Measurements from ENCODE around the gene ACTL8. TPM values are rescaled to one million over a fixed set of nuclear protein-coding genes. Genes with fewer than 3 reads are reported as not detected.

ACTL8 gene
- total and polyA plus RNA-seq, 5 donors: not detected

DNA sequence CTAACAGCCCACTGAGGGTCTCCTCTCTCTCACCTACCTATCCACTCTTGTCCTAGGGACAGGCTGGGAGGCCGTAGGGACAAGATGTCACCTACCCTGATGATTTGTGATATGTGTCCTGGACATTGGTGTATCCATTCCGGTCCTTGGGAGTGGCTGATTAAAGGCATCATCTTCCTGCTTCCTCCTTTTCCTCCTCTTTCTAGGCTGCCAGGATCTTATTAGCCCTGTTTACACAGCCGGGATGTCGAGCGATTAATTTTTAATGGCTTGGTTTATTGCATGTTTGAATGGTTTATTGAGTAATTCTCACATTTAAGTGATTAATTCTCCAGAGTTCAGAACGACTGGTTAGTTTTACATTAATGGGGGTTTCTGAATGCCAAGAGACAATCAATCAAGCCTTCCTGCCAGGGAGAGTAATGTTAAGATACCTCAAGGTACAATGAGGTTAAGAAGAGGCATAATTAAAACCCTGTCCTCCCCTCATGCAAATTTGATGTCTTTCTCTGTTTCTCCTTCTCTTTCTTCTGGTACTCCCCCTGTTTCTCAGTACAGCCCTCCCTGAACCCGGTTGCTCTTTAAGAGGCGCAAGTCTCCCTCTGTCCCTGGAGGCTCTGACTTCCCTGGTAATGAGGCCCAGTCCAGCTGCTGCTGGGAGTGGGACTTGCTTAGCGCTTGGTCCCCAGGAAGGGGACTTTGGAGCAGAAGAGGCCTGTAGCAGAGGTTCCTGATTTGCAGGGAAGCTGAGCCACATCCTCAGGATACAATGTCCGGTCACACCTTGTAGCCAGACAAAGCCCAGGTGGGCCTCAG is 50.9 kb downstream of the ACTL8 start:
- intact Hi-C loops (cut with DNase I): no loop called here
- H3K27ac ChIP-seq (ENCODE audit: low read length): no peak overlapping the region
- no peak overlapping the region for H3K4me3 ChIP-seq (ENCODE audit: low read length)
- no peak for ATAC-seq
- H3K27me3 ChIP-seq (ENCODE audit: control insufficient read depth, insufficient read depth): no peaks in the 10 kb centered on the region
- DNase-seq: no peak
- no peaks in the 10 kb centered on the region for H3K4me1 ChIP-seq (ENCODE audit: control insufficient read depth, insufficient read depth, low read length)
- no peaks in the 10 kb centered on the region for H3K9me3 ChIP-seq (ENCODE audit: control insufficient read depth, low read length)
- 74% methylated on average over 10 of the region's 10 CpGs for WGBS

DNA sequence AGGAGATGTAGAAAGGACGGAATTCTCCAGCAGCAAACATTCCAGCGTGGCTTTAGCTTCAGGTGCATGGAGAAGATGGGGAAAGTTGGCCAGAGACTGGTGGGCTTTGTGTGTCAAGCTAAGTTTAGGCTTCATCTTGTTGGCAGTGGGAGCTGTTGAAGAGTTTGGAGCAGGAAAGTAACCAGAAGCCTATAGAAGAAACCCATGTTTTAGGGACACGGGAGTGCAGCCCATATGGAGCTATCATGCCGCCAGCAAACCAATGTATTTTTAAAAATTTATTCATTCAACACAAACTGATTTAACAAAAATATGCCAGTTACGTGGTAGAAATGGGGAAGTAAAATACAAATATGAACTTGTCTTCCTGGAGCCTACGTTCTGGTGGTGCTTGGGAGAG is 53.7 kb downstream of the ACTL8 start:
- no peaks in the 10 kb centered on the region for H3K27me3 ChIP-seq (ENCODE audit: control insufficient read depth, insufficient read depth)
- intact Hi-C loops (cut with DNase I): no loop called here
- no peaks in the 10 kb centered on the region for H3K9me3 ChIP-seq (ENCODE audit: control insufficient read depth, low read length)
- no peak overlapping the region for H3K4me3 ChIP-seq (ENCODE audit: low read length)
- H3K4me1 ChIP-seq (ENCODE audit: control insufficient read depth, insufficient read depth, low read length): no peaks in the 10 kb centered on the region
- no peak for DNase-seq
- ATAC-seq: no peak
- WGBS: 79% methylated on average over 6 of the region's 6 CpGs
- H3K27ac ChIP-seq (ENCODE audit: low read length): no peak overlapping the region

GRCh38 chr1:17810668-17811067 is 55.5 kb downstream of the ACTL8 start:
- no peak overlapping the region for H3K4me3 ChIP-seq (ENCODE audit: low read length)
- ATAC-seq: no peak
- no peak for DNase-seq
- WGBS: over 99% methylated on average over 2 of the region's 2 CpGs
- no peaks in the 10 kb centered on the region for H3K4me1 ChIP-seq (ENCODE audit: control insufficient read depth, insufficient read depth, low read length)
- intact Hi-C loops (cut with DNase I): no loop called here
- no peaks in the 10 kb centered on the region for H3K9me3 ChIP-seq (ENCODE audit: control insufficient read depth, low read length)
- no peak overlapping the region for H3K27ac ChIP-seq (ENCODE audit: low read length)
- H3K27me3 ChIP-seq (ENCODE audit: control insufficient read depth, insufficient read depth): no peaks in the 10 kb centered on the region

GRCh38 chr1:17816511-17816910 is 61.4 kb downstream of the ACTL8 start:
- no peak for ATAC-seq
- no peaks in the 10 kb centered on the region for H3K27me3 ChIP-seq (ENCODE audit: control insufficient read depth, insufficient read depth)
- intact Hi-C loops (cut with DNase I): no loop called here
- H3K27ac ChIP-seq (ENCODE audit: low read length): no peak overlapping the region
- no peaks in the 10 kb centered on the region for H3K4me1 ChIP-seq (ENCODE audit: control insufficient read depth, insufficient read depth, low read length)
- WGBS: 91% methylated on average over 4 of the region's 4 CpGs
- no peaks in the 10 kb centered on the region for H3K9me3 ChIP-seq (ENCODE audit: control insufficient read depth, low read length)
- no peak overlapping the region for H3K4me3 ChIP-seq (ENCODE audit: low read length)
- DNase-seq: no peak

DNA sequence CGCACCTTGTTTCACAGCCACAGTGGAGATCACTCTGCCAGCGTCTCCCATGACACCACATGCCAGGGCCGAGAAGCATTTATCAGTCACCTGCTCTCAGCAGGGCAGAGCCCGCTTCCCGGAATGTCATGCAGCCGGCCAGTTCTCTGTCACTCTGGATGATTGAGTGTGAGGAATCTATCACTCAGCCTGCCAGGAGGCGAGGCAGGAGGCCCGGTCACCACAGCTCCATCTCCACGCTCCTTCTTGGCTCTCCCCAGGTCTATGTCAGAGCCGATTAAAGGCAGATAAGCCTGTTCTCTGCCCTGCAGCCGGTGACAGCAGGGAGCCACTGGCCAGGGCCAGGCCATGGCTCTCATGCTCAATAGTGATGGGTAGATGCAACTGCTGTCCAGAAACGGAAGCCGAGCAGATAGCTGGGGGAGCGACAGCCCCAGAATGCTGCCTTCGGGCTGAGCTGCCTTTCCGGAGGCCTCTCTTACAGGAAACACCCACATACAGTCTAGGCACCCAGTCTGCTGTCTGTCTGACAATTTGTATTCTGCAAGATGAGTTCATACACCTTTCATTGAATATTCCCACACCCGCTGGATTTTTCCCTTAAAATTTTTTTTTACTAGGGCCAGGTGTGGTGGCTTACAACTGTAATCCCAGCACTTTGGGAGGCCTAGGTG is 64.1 kb downstream of the ACTL8 start:
- WGBS: 15% methylated on average over 17 of the region's 17 CpGs
- ATAC-seq: peak; percentile 87 to 91

DNA sequence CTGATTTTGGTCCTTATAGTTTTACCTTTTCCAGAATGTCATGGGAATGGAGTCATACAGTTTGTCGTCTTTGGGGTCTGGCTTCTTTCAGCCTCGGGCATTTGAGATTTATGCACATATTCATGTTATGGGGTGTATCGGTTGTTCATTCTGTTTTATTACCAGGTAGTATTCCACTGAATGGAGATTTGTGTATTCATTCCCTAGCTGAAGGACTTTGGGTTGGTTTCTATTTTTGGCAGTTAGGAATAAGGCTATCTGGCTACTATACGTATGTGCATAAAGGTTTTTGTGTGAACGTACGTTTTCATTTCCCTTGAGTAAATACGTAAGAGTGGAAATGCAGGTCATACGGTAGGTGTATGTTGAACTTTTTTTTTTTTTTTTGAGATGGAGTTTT is 65.1 kb downstream of the ACTL8 start:
- H3K9me3 ChIP-seq (ENCODE audit: control insufficient read depth, low read length): no peaks in the 10 kb centered on the region
- no peak overlapping the region for H3K27ac ChIP-seq (ENCODE audit: low read length)
- no peak overlapping the region for H3K4me3 ChIP-seq (ENCODE audit: low read length)
- DNase-seq (no peak), ATAC-seq (no peak)
- WGBS: 81% methylated on average over 8 of the region's 8 CpGs
- no peaks in the 10 kb centered on the region for H3K4me1 ChIP-seq (ENCODE audit: control insufficient read depth, insufficient read depth, low read length)
- intact Hi-C loops (cut with DNase I): loop anchor here in 3 of 4 donors (10.0 kb wide), 1 partner anchor 155 kb away; no protein-coding TSS in a partner anchor
- H3K27me3 ChIP-seq (ENCODE audit: control insufficient read depth, insufficient read depth): no peaks in the 10 kb centered on the region

More for the DNA sequence above, 64.1 kb downstream of the ACTL8 start:
- H3K4me1 ChIP-seq (ENCODE audit: control insufficient read depth, insufficient read depth, low read length): no peaks in the 10 kb centered on the region
- intact Hi-C loops (cut with DNase I): no loop called here
- H3K27ac ChIP-seq (ENCODE audit: low read length): peak overlapping the region; percentile 30
- H3K9me3 ChIP-seq (ENCODE audit: control insufficient read depth, low read length): no peaks in the 10 kb centered on the region
- no peak overlapping the region for H3K4me3 ChIP-seq (ENCODE audit: low read length)
- H3K27me3 ChIP-seq (ENCODE audit: control insufficient read depth, insufficient read depth): no peaks in the 10 kb centered on the region
- peak; percentile 38 to 81 (median 69) for DNase-seq

DNA sequence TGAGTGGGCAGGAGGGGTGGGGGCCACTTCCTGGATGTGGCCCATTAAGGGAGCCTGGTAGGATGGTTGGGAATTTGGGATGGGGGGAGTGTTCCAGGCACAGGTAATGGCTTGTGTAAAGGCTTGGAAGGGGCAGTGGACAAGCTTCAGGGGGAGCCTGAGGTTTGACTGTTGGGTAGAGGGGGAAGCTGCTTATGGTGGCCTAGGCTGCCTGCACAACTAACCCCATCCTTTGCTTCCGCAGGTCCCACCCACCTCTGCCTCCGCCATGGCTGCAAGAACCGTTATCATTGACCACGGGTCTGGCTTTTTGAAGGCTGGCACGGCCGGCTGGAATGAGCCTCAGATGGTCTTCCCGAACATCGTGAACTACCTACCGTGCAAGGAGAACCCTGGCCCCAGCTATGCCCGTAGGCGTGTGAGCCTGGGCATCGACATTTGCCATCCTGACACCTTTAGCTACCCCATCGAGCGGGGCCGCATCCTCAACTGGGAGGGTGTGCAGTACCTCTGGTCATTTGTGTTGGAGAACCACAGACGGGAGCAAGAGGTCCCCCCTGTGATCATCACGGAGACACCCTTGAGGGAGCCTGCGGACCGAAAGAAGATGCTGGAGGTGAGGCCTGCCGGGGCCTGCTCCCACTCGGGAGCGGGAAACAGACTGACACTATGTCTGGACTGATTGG is 67.8 kb downstream of the ACTL8 start:
- Histone ChIP-seq H3K9me3 (ENCODE audit: control insufficient read depth, low read length) (no peaks in the 10 kb centered on the region), H3K4me1 (ENCODE audit: control insufficient read depth, insufficient read depth, low read length) (no peaks in the 10 kb centered on the region), H3K27ac (ENCODE audit: low read length) (no peak overlapping the region), H3K4me3 (ENCODE audit: low read length) (no peak overlapping the region), H3K27me3 (ENCODE audit: control insufficient read depth, insufficient read depth) (no peaks in the 10 kb centered on the region)
- no peak for DNase-seq
- WGBS: 92% methylated on average over 22 of the region's 22 CpGs
- ATAC-seq: no peak
- intact Hi-C loops (cut with DNase I): loop anchor here in 3 of 4 donors (10.0 kb wide), 1 partner anchor 158 kb away; no protein-coding TSS in a partner anchor

DNA sequence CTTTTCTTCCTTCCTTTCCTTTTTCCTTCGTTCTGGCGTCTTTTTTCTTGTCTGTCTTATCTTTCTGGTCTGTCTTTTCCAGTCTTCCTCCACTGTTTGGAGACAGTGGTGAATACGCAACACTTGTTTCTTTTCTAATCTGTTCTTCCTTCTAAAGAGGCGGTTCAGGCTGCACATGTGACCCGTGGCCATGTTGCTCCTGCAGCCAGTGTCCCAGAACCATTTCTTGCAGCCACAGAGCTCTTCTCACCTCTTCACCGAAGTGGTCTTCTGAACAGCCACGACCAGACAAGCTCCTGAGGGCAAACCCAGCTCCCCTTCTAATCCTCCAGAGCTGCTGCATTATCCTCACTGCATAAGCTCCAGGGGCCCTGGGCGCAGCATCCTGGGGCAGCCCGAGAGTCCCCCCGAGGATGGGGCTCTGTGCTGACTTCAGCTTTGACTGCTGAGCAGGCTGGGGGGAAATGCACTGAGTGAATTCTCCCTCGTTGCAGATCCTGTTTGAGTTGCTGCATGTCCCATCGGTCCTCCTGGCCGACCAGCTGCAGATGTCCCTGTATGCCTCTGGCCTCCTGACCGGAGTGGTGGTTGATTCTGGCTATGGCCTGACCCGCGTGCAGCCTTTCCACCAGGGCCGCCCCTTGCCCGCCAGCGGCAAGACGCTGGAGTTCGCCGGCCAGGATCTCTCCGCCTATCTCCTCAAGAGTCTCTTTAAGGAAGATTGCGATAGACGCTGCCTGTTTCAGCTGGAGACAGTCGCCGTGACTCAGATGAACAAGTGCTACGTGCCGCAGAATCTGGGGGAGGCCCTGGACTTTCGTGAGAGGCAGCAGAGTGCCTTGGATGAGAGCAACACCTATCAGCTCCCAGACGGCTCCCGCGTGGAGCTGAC is 70.4 kb downstream of the ACTL8 start:
- Histone ChIP-seq H3K9me3 (ENCODE audit: control insufficient read depth, low read length) (no peaks in the 10 kb centered on the region), H3K4me3 (ENCODE audit: low read length) (no peak overlapping the region), H3K27ac (ENCODE audit: low read length) (no peak overlapping the region), H3K4me1 (ENCODE audit: control insufficient read depth, insufficient read depth, low read length) (peaks cover 4% of the 10 kb centered on the region), H3K27me3 (ENCODE audit: control insufficient read depth, insufficient read depth) (no peaks in the 10 kb centered on the region)
- intact Hi-C loops (cut with DNase I): loop anchor here in 3 of 4 donors (10.0 kb wide), 1 partner anchor 161 kb away; no protein-coding TSS in a partner anchor
- 65% methylated on average over 33 of the region's 33 CpGs for WGBS
- ATAC-seq: no peak
- DNase-seq: no peak

GRCh38 chr1:17826165-17826488 is 71.0 kb downstream of the ACTL8 start:
- peak in 1 of 2 donors; percentile 32 for ATAC-seq
- no peaks in the 10 kb centered on the region for H3K27me3 ChIP-seq (ENCODE audit: control insufficient read depth, insufficient read depth)
- peaks cover 4% of the 10 kb centered on the region for H3K4me1 ChIP-seq (ENCODE audit: control insufficient read depth, insufficient read depth, low read length)
- no peak overlapping the region for H3K27ac ChIP-seq (ENCODE audit: low read length)
- DNase-seq: peak; percentile 60 to 82 (median 75)
- no peaks in the 10 kb centered on the region for H3K9me3 ChIP-seq (ENCODE audit: control insufficient read depth, low read length)
- intact Hi-C loops (cut with DNase I): loop anchor here in 3 of 4 donors (10.0 kb wide), 1 partner anchor 161 kb away; no protein-coding TSS in a partner anchor
- no peak overlapping the region for H3K4me3 ChIP-seq (ENCODE audit: low read length)
- WGBS: 33% methylated on average over 16 of the region's 16 CpGs

- intact Hi-C loops (cut with DNase I): loop anchor here in 3 of 4 donors (10.0 kb wide), 1 partner anchor 164 kb away; no protein-coding TSS in a partner anchor
- peaks cover 4% of the 10 kb centered on the region for H3K4me1 ChIP-seq (ENCODE audit: control insufficient read depth, insufficient read depth, low read length)
- peak overlapping the region; percentile 59 for H3K27ac ChIP-seq (ENCODE audit: low read length)
- WGBS: 21% methylated on average over 4 of the region's 4 CpGs
- no peaks in the 10 kb centered on the region for H3K27me3 ChIP-seq (ENCODE audit: control insufficient read depth, insufficient read depth)
- ATAC-seq: no peak
- H3K9me3 ChIP-seq (ENCODE audit: control insufficient read depth, low read length): no peaks in the 10 kb centered on the region
- H3K4me3 ChIP-seq (ENCODE audit: low read length): no peak overlapping the region
- no peak for DNase-seq
Observed at GRCh38 chr1:17828991-17829390, 73.9 kb downstream of the ACTL8 start.

All from right cardiac atrium (tissue), 5 donors.